ENCODE measurements around the gene SLC23A3.

The SLC23A3 gene

GRCh38 chr2:219198974-219199373, 29.1 kb upstream of the SLC23A3 start:
- no peak for ATAC-seq
- TF ChIP-seq ZNF8 (CRISPR knock-in tag; IDR thresholded peaks at IDR 0.05) = no peak
- no peak for TF ChIP-seq BACH2 (CRISPR knock-in tag; IDR thresholded peaks at IDR 0.05; ENCODE audit: borderline replicate concordance)
- no peak for TF ChIP-seq ARNTL (CRISPR knock-in tag; IDR thresholded peaks at IDR 0.05; ENCODE audit: borderline replicate concordance, low read depth)
- no peak for TF ChIP-seq CSRNP3 (CRISPR knock-in tag; IDR thresholded peaks at IDR 0.05)
- TF ChIP-seq ISL1 (CRISPR knock-in tag; IDR thresholded peaks at IDR 0.05) = no peak
- TF ChIP-seq PATZ1 (CRISPR knock-in tag; IDR thresholded peaks at IDR 0.05; ENCODE audit: borderline replicate concordance) = no peak
- no peak for TF ChIP-seq ESRRG (CRISPR knock-in tag; IDR thresholded peaks at IDR 0.05)
- no peak for TF ChIP-seq ZNF565 (CRISPR knock-in tag; conservative IDR thresholded peaks at IDR 0.05; ENCODE audit: low read depth)
- TF ChIP-seq ZFP3 (CRISPR knock-in tag; IDR thresholded peaks at IDR 0.05) = no peak
- no peak for TF ChIP-seq CSDC2 (CRISPR knock-in tag; IDR thresholded peaks at IDR 0.05)
- no peak for TF ChIP-seq TOX (CRISPR knock-in tag; IDR thresholded peaks at IDR 0.05; ENCODE audit: borderline replicate concordance)
- TF ChIP-seq ZC3H10 (CRISPR knock-in tag; IDR thresholded peaks at IDR 0.05) = no peak
- TF ChIP-seq TSHZ2 (CRISPR knock-in tag; IDR thresholded peaks at IDR 0.05) = no peak
- no peak for TF ChIP-seq ZNF70 (CRISPR knock-in tag; IDR thresholded peaks at IDR 0.05)

- ATAC-seq = no peak
- TF ChIP-seq ZC3H10 (CRISPR knock-in tag; IDR thresholded peaks at IDR 0.05) (no peak), PATZ1 (CRISPR knock-in tag; IDR thresholded peaks at IDR 0.05; ENCODE audit: borderline replicate concordance) (no peak), RARB (CRISPR knock-in tag; IDR thresholded peaks at IDR 0.05) (no peak), CSDC2 (CRISPR knock-in tag; IDR thresholded peaks at IDR 0.05) (no peak), ISL1 (CRISPR knock-in tag; IDR thresholded peaks at IDR 0.05) (no peak), TOX (CRISPR knock-in tag; IDR thresholded peaks at IDR 0.05; ENCODE audit: borderline replicate concordance) (no peak), SNAI2 (CRISPR knock-in tag; IDR thresholded peaks at IDR 0.05) (no peak), ARNTL (CRISPR knock-in tag; IDR thresholded peaks at IDR 0.05; ENCODE audit: borderline replicate concordance, low read depth) (no peak), POU6F1 (CRISPR knock-in tag; IDR thresholded peaks at IDR 0.05; ENCODE audit: borderline replicate concordance, low read depth) (no peak), PPARA (CRISPR knock-in tag; IDR thresholded peaks at IDR 0.05; ENCODE audit: borderline replicate concordance) (no peak), OSR1 (CRISPR knock-in tag; IDR thresholded peaks at IDR 0.05) (no peak), GLIS3 (CRISPR knock-in tag; IDR thresholded peaks at IDR 0.05) (no peak), ZNF70 (CRISPR knock-in tag; IDR thresholded peaks at IDR 0.05) (no peak), BACH2 (CRISPR knock-in tag; IDR thresholded peaks at IDR 0.05; ENCODE audit: borderline replicate concordance) (no peak), ESRRG (CRISPR knock-in tag; IDR thresholded peaks at IDR 0.05) (no peak), CREB5 (CRISPR knock-in tag; IDR thresholded peaks at IDR 0.05; ENCODE audit: low read depth) (no peak)
Observed at GRCh38 chr2:219197388-219197787, 27.6 kb upstream of the SLC23A3 start.
